Stomach smooth muscle (tissue), 2 donors: ENCODE data around the gene AAK1.

Source experiments
- H3K27ac ChIP-seq: one replicate; pipeline ENCODE4 v1.7.0; 2013; ENCODE audit warnings: mild to moderate bottlenecking, low read length, inconsistent platforms
- H3K27me3 ChIP-seq, 2 donors: one replicate each; pipeline ENCODE4 v1.7.0; 2013; ENCODE audit warnings: low read length in 2 of 2; ENCODE audit not compliant: insufficient read depth in 2 of 2, control insufficient read depth in 1 of 2
- H3K36me3 ChIP-seq, 2 donors: one replicate each; pipeline ENCODE4 v1.7.0; 2013; ENCODE audit warnings: low read length in 2 of 2; ENCODE audit not compliant: control insufficient read depth in 2 of 2, insufficient read depth in 2 of 2
- H3K4me1 ChIP-seq: one replicate; pipeline ENCODE4 v1.7.0; 2013; ENCODE audit warnings: low read length; ENCODE audit not compliant: control insufficient read depth, insufficient read depth
- H3K4me3 ChIP-seq, 2 donors: one replicate each; pipeline ENCODE4 v1.7.0; 2013; ENCODE audit warnings: low read length in 2 of 2
- H3K9ac ChIP-seq, 2 donors: one replicate each; pipeline ENCODE4 v1.7.0; 2013; ENCODE audit warnings: low read length in 2 of 2, mild to moderate bottlenecking in 1 of 2
- H3K9me3 ChIP-seq, 2 donors: one replicate each; pipeline ENCODE4 v1.7.0; 2013; ENCODE audit warnings: low read length in 2 of 2; ENCODE audit not compliant: control insufficient read depth in 2 of 2
- donor health status: healthy.
- donor health status: Pancreatic carcinoma.

AAK1 gene

DNA sequence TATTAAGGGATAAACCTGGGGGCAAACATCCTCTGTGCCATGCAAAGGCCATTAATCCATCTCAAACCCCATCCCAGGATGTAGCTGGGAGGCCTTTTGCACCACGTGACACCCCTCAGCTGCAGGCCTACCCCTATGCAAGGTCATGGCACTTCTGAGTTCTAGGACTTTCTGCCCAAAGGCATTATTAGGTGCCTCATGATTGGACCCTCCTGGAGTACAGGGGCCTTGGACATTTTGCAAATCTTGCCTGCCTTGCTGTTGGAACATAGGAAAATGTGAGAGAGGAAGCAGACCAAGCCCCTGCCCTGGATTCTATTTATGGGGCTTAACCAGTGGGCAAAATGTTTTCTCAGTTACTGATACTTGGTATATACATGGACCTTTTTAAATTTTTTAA, 162.1 kb downstream of the AAK1 start:
- no peaks in the 10 kb centered on the region for H3K9me3 ChIP-seq
- H3K4me3 ChIP-seq = no peak overlapping the region

DNA sequence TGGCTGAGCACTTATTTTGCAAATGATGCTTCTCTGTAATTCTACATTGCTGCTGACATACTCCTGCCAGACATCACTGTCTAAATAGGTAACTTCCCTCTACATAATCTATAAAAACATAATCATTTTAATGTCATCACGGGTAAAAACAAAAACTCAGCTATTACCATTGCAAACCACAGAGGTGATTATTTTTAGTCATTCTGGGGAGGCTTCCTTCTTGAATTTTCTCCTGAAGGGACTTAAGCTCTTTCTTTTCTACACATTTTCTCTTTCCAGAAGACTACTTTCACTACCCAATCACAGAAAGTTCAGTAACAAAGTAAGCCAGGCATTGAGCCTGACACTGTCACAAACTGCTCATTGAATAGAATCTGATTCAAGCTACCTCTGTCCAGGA, 165.9 kb downstream of the AAK1 start:
- no peaks in the 10 kb centered on the region for H3K27me3 ChIP-seq
- no peaks in the 10 kb centered on the region for H3K9me3 ChIP-seq
- no peak overlapping the region for H3K9ac ChIP-seq
- peaks cover 3 to 8% of the 10 kb centered on the region in 2 donors for H3K36me3 ChIP-seq
- H3K4me3 ChIP-seq = no peak overlapping the region
- H3K4me1 ChIP-seq = no peaks in the 10 kb centered on the region
- no peak overlapping the region for H3K27ac ChIP-seq

More for the DNA sequence above, 162.1 kb downstream of the AAK1 start:
- Histone ChIP-seq H3K27ac (no peak overlapping the region), H3K9ac (no peak overlapping the region), H3K36me3 (peaks cover 3 to 8% of the 10 kb centered on the region in 2 donors), H3K27me3 (no peaks in the 10 kb centered on the region), H3K4me1 (no peaks in the 10 kb centered on the region)

DNA sequence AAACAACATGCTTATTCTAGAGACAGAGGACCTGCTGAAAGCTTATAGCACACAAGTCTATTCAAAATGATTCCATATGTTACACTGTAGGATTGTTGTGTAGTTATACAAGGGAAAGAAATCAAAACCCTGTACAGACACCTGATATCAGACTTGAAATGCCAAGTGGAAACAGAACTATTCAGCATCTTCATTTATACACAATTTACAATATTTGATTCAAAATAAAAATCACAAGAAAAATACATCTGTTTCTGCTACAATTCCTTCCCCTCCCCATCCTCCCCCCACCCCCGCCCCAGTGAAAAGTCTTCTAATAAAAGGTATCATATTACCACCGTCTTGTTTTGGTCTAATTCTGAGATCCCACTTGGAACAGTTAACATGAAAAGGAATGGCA, 168.9 kb downstream of the AAK1 start:
- no peak overlapping the region for H3K9ac ChIP-seq
- H3K4me1 ChIP-seq = no peaks in the 10 kb centered on the region
- no peak overlapping the region for H3K27ac ChIP-seq
- H3K9me3 ChIP-seq = no peaks in the 10 kb centered on the region
- no peak overlapping the region for H3K4me3 ChIP-seq
- no peaks in the 10 kb centered on the region for H3K27me3 ChIP-seq
- peaks cover 0 to 4% of the 10 kb centered on the region in 2 donors for H3K36me3 ChIP-seq

DNA sequence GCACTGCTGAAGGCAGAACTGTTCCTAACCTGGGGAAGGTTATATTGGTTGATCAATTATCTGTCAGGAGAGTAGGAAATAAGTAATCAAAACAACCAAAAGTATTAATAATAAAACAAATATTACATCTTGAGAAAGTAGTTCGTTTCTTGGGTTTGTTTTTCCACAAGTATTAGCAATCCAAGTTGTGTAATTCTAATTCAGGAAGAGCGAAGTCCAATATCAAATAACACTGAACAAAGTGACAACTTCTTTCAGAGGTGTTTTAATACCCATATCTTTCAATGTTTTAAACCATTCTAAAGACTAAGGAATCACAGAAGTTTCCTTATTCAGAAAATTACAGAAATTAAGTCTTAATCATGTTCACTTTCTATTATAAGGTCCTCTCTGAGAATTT, 171.7 kb downstream of the AAK1 start:
- no peak overlapping the region for H3K27ac ChIP-seq
- no peak overlapping the region for H3K9ac ChIP-seq

DNA sequence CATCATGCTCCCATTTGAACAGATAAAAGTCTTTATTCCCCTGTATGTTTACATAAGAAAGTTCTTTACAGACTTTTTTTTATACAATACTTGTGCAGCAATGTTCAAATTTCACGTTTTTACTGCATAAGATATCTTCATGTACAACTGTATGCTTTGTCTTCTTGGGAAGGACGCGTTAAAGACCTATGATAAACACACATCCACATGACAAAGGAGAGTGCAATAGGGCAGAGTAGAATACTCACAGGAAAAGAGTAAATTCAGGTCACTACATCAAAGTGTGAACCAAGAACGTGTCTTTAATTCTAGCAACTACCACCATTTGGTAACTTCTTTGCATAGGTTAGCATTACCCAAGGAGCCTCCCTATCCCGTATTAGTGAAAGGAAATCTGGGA, 172.6 kb downstream of the AAK1 start:
- H3K9ac ChIP-seq = no peak overlapping the region
- no peaks in the 10 kb centered on the region for H3K4me1 ChIP-seq
- peaks cover 3% of the 10 kb centered on the region in 2 donors for H3K36me3 ChIP-seq

More for the DNA sequence above, 171.7 kb downstream of the AAK1 start:
- no peaks in the 10 kb centered on the region for H3K4me1 ChIP-seq
- H3K36me3 ChIP-seq = no peaks in the 10 kb centered on the region
- H3K9me3 ChIP-seq = no peaks in the 10 kb centered on the region
- no peak overlapping the region for H3K4me3 ChIP-seq
- no peaks in the 10 kb centered on the region for H3K27me3 ChIP-seq

DNA sequence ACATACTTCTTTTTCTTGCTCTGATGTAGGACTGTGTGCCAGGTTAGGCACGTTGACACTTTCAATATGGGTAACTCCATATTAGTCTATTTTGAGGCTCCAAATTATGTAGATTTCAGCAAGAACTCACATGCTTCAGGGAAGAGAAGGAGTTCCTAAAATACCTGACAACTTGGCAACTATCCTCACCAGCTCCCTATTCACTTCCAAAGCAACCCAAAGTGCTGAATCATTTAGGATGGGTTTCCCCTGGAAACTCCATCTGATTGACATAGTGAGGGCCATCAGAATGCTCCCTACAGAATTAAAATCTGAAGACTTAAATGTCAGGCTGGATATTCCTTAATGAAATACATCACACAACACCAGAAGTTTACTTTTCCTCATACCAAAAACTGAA, 173.8 kb downstream of the AAK1 start:
- Histone ChIP-seq H3K9ac (no peak overlapping the region), H3K9me3 (no peaks in the 10 kb centered on the region), H3K36me3 (peaks cover 6 to 7% of the 10 kb centered on the region in 2 donors), H3K27me3 (no peaks in the 10 kb centered on the region), H3K4me3 (no peak overlapping the region), H3K4me1 (no peaks in the 10 kb centered on the region), H3K27ac (no peak overlapping the region)

More for the DNA sequence above, 172.6 kb downstream of the AAK1 start:
- H3K27ac ChIP-seq = no peak overlapping the region
- H3K4me3 ChIP-seq = no peak overlapping the region
- H3K27me3 ChIP-seq = no peaks in the 10 kb centered on the region
- no peaks in the 10 kb centered on the region for H3K9me3 ChIP-seq

DNA sequence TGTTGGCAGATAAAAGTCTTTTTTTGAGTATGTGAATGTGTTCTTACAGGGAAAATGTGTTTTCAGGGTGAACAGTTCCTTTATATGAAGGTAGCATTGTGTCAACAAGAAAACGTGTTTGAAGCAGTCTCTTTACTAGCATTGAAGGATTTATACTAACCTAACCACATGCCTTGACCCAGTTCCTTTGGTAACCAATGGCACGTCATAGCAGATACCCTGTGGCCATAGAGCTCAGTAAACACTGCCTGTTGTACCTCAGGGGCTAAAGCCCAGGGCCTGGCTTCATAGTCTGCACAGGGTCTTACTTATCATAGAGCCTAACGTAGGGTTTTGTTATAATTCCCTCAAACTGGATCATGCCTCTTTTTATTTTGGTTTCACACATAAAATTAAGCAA, 174.2 kb downstream of the AAK1 start:
- Histone ChIP-seq H3K9ac (no peak overlapping the region), H3K4me3 (no peak overlapping the region), H3K36me3 (peaks cover 7 to 9% of the 10 kb centered on the region in 2 donors), H3K9me3 (no peaks in the 10 kb centered on the region), H3K4me1 (no peaks in the 10 kb centered on the region), H3K27ac (no peak overlapping the region), H3K27me3 (no peaks in the 10 kb centered on the region)

DNA sequence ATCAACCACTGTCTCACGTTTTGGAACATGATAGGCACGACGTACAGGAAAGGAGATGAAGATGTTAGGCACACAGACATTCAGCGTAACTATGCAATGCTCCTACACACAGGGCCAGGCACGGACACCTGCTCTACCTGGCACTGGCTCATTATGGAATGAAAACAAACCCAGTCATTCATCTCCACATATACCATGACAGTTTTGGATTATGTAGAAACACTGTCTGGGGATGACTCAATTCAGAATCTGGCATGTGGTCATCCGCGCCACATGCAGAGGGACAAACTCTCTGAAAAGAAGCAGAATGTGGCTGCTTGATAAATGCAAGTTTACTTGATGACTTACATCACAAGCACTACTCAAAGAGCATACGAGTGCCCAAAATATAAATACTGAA, 176.8 kb downstream of the AAK1 start:
- Histone ChIP-seq H3K27me3 (no peaks in the 10 kb centered on the region), H3K27ac (no peak overlapping the region), H3K4me1 (no peaks in the 10 kb centered on the region), H3K9me3 (no peaks in the 10 kb centered on the region), H3K4me3 (no peak overlapping the region), H3K9ac (no peak overlapping the region), H3K36me3 (peaks cover 7 to 9% of the 10 kb centered on the region in 2 donors)

DNA sequence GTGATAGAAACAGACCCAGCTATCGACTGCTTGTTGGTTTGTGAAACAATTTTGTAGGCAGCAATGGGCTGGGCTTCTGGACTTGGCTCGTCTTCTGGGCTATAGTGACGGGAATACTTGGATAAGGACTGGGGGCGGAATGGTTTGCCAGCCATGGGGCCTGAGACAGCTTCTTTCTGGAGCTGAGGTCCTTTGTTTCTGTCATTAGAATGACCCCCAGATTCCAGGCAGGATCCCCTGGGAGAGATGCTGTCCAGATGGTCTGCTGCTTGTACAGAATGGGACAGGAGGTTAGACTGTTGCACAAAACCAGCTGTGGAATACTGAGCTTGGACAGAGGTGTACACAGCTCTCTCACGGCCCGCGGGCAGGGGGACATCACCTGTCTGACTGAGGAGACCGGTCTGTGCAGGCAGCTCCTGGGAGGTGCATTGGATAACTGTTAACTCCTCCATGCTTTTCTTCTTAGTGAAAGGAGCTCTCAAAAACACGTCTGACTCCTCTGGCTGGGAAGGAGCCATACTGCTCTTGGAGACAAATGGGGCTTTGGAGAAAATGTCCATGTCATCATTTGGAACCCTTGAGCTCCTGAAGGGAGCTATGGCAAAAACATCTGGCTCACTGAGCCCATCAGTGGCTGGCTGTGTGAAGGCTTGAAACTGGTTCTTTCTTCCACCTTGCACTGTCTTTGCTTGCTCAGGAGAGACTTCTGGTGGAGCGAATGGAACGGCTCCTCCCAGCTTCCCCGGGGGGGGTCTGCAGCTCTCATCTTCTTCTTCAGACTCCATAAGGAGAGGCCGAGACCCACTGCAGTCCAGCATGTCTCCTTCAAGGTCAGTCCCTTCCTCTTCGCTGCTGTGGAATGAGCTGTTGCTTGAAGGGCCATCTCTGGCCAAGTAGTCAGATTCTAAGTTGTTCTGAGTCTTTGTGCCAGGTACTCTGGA, 177.8 kb downstream of the AAK1 start:
- H3K36me3 ChIP-seq = peaks cover 7 to 9% of the 10 kb centered on the region in 2 donors
- no peak overlapping the region for H3K4me3 ChIP-seq
- peak overlapping the region; percentile 24 for H3K27ac ChIP-seq
- no peak overlapping the region for H3K9ac ChIP-seq
- H3K4me1 ChIP-seq = no peaks in the 10 kb centered on the region
- H3K27me3 ChIP-seq = no peaks in the 10 kb centered on the region
- no peaks in the 10 kb centered on the region for H3K9me3 ChIP-seq

DNA sequence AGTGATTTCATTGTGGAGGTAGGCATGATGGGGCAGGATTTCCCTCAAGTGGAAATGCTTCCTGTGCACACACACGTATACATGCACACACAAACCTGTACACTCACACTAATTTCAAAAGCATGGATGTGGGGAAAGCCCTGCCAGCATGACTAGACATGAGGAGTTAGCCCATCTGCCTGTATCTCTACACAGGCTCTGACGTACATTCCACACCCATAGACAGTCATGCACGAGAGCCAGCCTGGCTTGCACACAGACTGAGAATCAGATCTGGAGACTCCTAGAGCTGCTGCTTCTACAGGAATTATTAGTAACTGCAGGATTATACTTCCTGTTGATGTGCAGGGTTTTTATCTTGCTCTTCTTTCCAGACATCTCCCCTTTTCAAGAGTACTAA, 179.0 kb downstream of the AAK1 start:
- H3K4me1 ChIP-seq = no peaks in the 10 kb centered on the region
- no peak overlapping the region for H3K4me3 ChIP-seq
- peaks cover 7 to 9% of the 10 kb centered on the region in 2 donors for H3K36me3 ChIP-seq
- H3K27me3 ChIP-seq = no peaks in the 10 kb centered on the region
- H3K9me3 ChIP-seq = no peaks in the 10 kb centered on the region
- no peak overlapping the region for H3K9ac ChIP-seq
- H3K27ac ChIP-seq = no peak overlapping the region

DNA sequence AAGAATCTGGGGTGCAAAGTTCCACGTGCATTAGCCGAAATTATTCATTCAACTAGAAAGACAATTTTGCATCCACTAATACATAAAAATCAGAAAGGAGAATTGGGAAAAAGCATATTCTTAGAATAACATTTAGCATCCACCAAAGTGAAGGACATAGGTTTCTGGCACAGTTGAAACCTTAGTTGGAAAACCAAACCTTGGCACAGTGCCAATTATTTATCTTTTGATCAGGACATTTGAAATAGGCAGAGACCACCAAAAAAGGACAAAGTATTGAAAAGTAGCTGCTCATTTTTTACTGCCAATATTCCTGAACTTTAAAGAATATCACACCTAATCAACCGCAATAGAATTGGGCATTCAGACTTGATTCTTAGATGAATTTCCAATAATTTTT, 180.8 kb downstream of the AAK1 start:
- H3K27ac ChIP-seq = no peak overlapping the region

More for the DNA sequence above, 180.8 kb downstream of the AAK1 start:
- Histone ChIP-seq H3K9ac (no peak overlapping the region), H3K4me1 (no peaks in the 10 kb centered on the region), H3K9me3 (no peaks in the 10 kb centered on the region), H3K4me3 (no peak overlapping the region), H3K36me3 (peaks cover 7 to 9% of the 10 kb centered on the region in 2 donors), H3K27me3 (no peaks in the 10 kb centered on the region)
